H1 (cell line): Measurements from ENCODE around the gene OR56A4. TPM values are rescaled to one million over a fixed set of nuclear protein-coding genes. Genes with fewer than 3 reads are reported as not detected.

ENCODE experiments used
- CTCF ChIA-PET: fragments of 300-600 bp; sonication (Branson Sonifier 250); formaldehyde crosslinking; loops from one replicate; lab custom pipeline; 2021; ENCODE audit not compliant: partially characterized antibody; lab: Charles Lee
- POLR2A ChIA-PET: fragments of 300-600 bp; sonication (Branson Sonifier 250); formaldehyde crosslinking; loops from one replicate; lab custom pipeline; 2021; ENCODE audit warnings: inconsistent platforms; ENCODE audit not compliant: partially characterized antibody; lab: Charles Lee
- DNase-seq, 2 experiments: peaks; one replicate each; pipeline versions ENCODE4 v3.0.0 to v3.0.0-alpha.2; 2010 to 2022; ENCODE audit warnings: low spot score in 2 of 2, low read depth in 1 of 2, mixed read lengths in 1 of 2
- FAIRE-seq: peaks from 2 replicates; lab custom pipeline; 2011; peaks lifted over from hg19 to GRCh38; lab: Jason Lieb, UNC
- H2AFZ ChIP-seq: 2 replicates; pipeline ENCODE4 v1.8.1; 2012; ENCODE audit warnings: low read length, inconsistent platforms
- H2AK5ac ChIP-seq: 2 replicates; pipeline ENCODE4 v1.6.1; 2013; ENCODE audit warnings: low read depth, low read length
- H2BK120ac ChIP-seq: replicated peaks from 2 replicates; pipeline ENCODE3; 2013; ENCODE audit warnings: low read depth, low read length, inconsistent platforms
- H2BK12ac ChIP-seq: 2 replicates; pipeline ENCODE4 v1.6.1; 2013; ENCODE audit warnings: low read depth, low read length
- H2BK15ac ChIP-seq: 2 replicates; pipeline ENCODE4 v1.6.1; 2013; ENCODE audit warnings: low read length
- H2BK20ac ChIP-seq: 2 replicates; pipeline ENCODE4 v1.6.1; 2013; ENCODE audit warnings: low read length
- H2BK5ac ChIP-seq: 2 replicates; pipeline ENCODE4 v1.6.1; 2013; ENCODE audit warnings: low read depth, low read length
- H3K14ac ChIP-seq: 2 replicates; pipeline ENCODE4 v1.6.1; 2013; ENCODE audit warnings: inconsistent platforms; ENCODE audit not compliant: insufficient read length
- H3K18ac ChIP-seq: 2 replicates; pipeline ENCODE4 v1.6.1; 2013; ENCODE audit warnings: low read length; ENCODE audit errors: extremely low read depth
- H3K23ac ChIP-seq: 2 replicates; pipeline ENCODE4 v1.6.1; 2013; ENCODE audit warnings: inconsistent platforms; ENCODE audit not compliant: insufficient read length
- H3K23me2 ChIP-seq: 2 replicates; pipeline ENCODE4 v1.6.1; 2013; ENCODE audit warnings: low read depth, low read length
- H3K27ac ChIP-seq: 2 replicates; pipeline ENCODE4 v1.6.1; 2011; ENCODE audit warnings: low read depth, low read length, inconsistent platforms
- H3K27me3 ChIP-seq, 4 experiments: replicated peaks in 1 of 4; 1 replicate in 1 of 4; 2 replicates in 3 of 4; pipeline versions ENCODE4 v1.6.1 to v1.8.1; 2011 to 2013; ENCODE audit warnings: low read length in 3 of 4, mild to moderate bottlenecking in 3 of 4, inconsistent platforms in 2 of 4, mixed read lengths in 2 of 4, moderate library complexity in 1 of 4; ENCODE audit not compliant: control insufficient read depth in 3 of 4, insufficient read depth in 3 of 4; ENCODE audit errors: extremely low read depth in 1 of 4
- H3K36me3 ChIP-seq, 4 experiments: 2 replicates each; pipeline versions ENCODE4 v1.6.1 to v1.8.1; 2011 to 2013; ENCODE audit warnings: mild to moderate bottlenecking in 4 of 4, low read length in 3 of 4, moderate library complexity in 2 of 4, control low read depth in 1 of 4, inconsistent platforms in 1 of 4; ENCODE audit not compliant: insufficient read depth in 4 of 4, control insufficient read depth in 2 of 4
- H3K4ac ChIP-seq: replicated peaks from 2 replicates; pipeline ENCODE3; 2013; ENCODE audit warnings: low read length, low read depth, mixed read lengths, inconsistent platforms; ENCODE audit not compliant: insufficient read length
- H3K4me1 ChIP-seq, 4 experiments: replicated peaks in 1 of 4; 1 replicate in 1 of 4; 2 replicates in 3 of 4; pipeline versions ENCODE4 v1.6.1 to v1.8.1; 2011 to 2013; ENCODE audit warnings: low read length in 3 of 4, inconsistent platforms in 2 of 4, mixed read lengths in 1 of 4; ENCODE audit not compliant: insufficient read depth in 4 of 4, control insufficient read depth in 3 of 4
- H3K4me2 ChIP-seq, 2 experiments: 2 replicates each; pipeline versions ENCODE4 v1.6.1 to v1.8.1; 2011 to 2013; ENCODE audit warnings: low read depth in 2 of 2, low read length in 2 of 2, control low read depth in 1 of 2, inconsistent platforms in 1 of 2, mild to moderate bottlenecking in 1 of 2; ENCODE audit not compliant: insufficient read depth in 1 of 2
- H3K4me3 ChIP-seq, 4 experiments: fragments of 200-600, 300-600 bp in 1 of 4; sonication (generic), shearing (Covaris generic), sonication (Bioruptor Twin) in 1 of 4; 2 replicates each; pipeline versions ENCODE4 v1.5.1 to v1.8.1; 2011 to 2016; ENCODE audit warnings: low read length in 4 of 4, low read depth in 3 of 4, control low read depth in 2 of 4, inconsistent platforms in 2 of 4, mild to moderate bottlenecking in 2 of 4, mixed read lengths in 1 of 4, moderate library complexity in 1 of 4; ENCODE audit not compliant: insufficient read depth in 2 of 4; ENCODE audit errors: extremely low read depth in 1 of 4
- H3K56ac ChIP-seq: replicated peaks from 2 replicates; pipeline ENCODE3; 2013; ENCODE audit warnings: low read depth, mild to moderate bottlenecking, mixed read lengths, low read length, inconsistent platforms; ENCODE audit not compliant: insufficient read length
- H3K79me1 ChIP-seq: 2 replicates; pipeline ENCODE4 v1.6.1; 2013; ENCODE audit warnings: low read depth, low read length, control low read depth
- H3K79me2 ChIP-seq, 2 experiments: 2 replicates each; pipeline versions ENCODE4 v1.6.1 to v1.8.1; 2012 to 2013; ENCODE audit warnings: low read length in 2 of 2, mild to moderate bottlenecking in 2 of 2, inconsistent platforms in 1 of 2; ENCODE audit not compliant: insufficient read depth in 2 of 2, control insufficient read depth in 1 of 2
- H3K9ac ChIP-seq, 4 experiments: replicated peaks in 1 of 4; 1 replicate in 1 of 4; 2 replicates in 3 of 4; pipeline versions ENCODE4 v1.6.1 to v1.8.1; 2011 to 2013; ENCODE audit warnings: low read depth in 3 of 4, low read length in 3 of 4, control low read depth in 2 of 4, mild to moderate bottlenecking in 2 of 4, moderate library complexity in 2 of 4, inconsistent platforms in 1 of 4; ENCODE audit errors: extremely low read depth in 1 of 4
- H3K9me3 ChIP-seq, 2 experiments: 2 replicates each; pipeline versions ENCODE4 v1.6.1 to v1.8.1; 2012 to 2013; ENCODE audit warnings: mild to moderate bottlenecking in 2 of 2, moderate library complexity in 2 of 2, control low read depth in 1 of 2, inconsistent platforms in 1 of 2, low read depth in 1 of 2, low read length in 1 of 2, mixed read lengths in 1 of 2; ENCODE audit not compliant: insufficient read depth in 2 of 2
- H4K20me1 ChIP-seq, 2 experiments: replicated peaks in 1 of 2; 2 replicates each; pipeline versions ENCODE3 to v1.8.1; 2011 to 2013; ENCODE audit warnings: inconsistent platforms in 2 of 2, low read length in 2 of 2, mild to moderate bottlenecking in 1 of 2; ENCODE audit not compliant: insufficient read depth in 2 of 2, control insufficient read depth in 1 of 2
- H4K5ac ChIP-seq: 2 replicates; pipeline ENCODE4 v1.6.1; 2013; ENCODE audit warnings: low read length, low read depth, mixed read lengths, inconsistent platforms; ENCODE audit not compliant: insufficient read length
- H4K8ac ChIP-seq: 2 replicates; pipeline ENCODE4 v1.8.0; 2013; ENCODE audit warnings: mild to moderate bottlenecking, moderate library complexity, low read length, inconsistent platforms; ENCODE audit not compliant: insufficient read depth; ENCODE audit errors: extremely low read depth
- H4K91ac ChIP-seq: replicated peaks from 2 replicates; pipeline ENCODE3; 2013; ENCODE audit warnings: low read length, mixed read lengths, inconsistent platforms; ENCODE audit not compliant: insufficient read length
- BCL11A ChIP-seq, 2 experiments: IDR thresholded peaks; one replicate each; pipeline ENCODE4 v1.6.1; 2011; ENCODE audit warnings: low read depth in 2 of 2, low read length in 2 of 2, mild to moderate bottlenecking in 2 of 2
- GABPA ChIP-seq: IDR thresholded peaks from 2 replicates; pipeline ENCODE4 v1.6.1; 2011; ENCODE audit warnings: mild to moderate bottlenecking, low read length, moderate library complexity, borderline replicate concordance; ENCODE audit not compliant: insufficient read depth
- JUN ChIP-seq: IDR thresholded peaks from 2 replicates; pipeline ENCODE4 v1.6.1; 2011; ENCODE audit warnings: low read depth, mild to moderate bottlenecking, improper control_type of control experiment, low read length
- JUND ChIP-seq: IDR thresholded peaks from 2 replicates; pipeline ENCODE4 v1.6.1; 2011; ENCODE audit warnings: mild to moderate bottlenecking, improper control_type of control experiment, low read length
- KDM4A ChIP-seq: IDR thresholded peaks from one replicate; pipeline ENCODE4 v1.7.1; 2012; ENCODE audit warnings: low read depth, mild to moderate bottlenecking, moderate library complexity, low read length, inconsistent platforms; ENCODE audit not compliant: severe bottlenecking
- NANOG ChIP-seq: IDR thresholded peaks from 2 replicates; pipeline ENCODE4 v1.6.1; 2011; ENCODE audit warnings: low read length, low read depth, mild to moderate bottlenecking, inconsistent platforms; ENCODE audit not compliant: insufficient read depth, poor library complexity, severe bottlenecking
- POU5F1 ChIP-seq: IDR thresholded peaks from 2 replicates; pipeline ENCODE4 v1.6.1; 2011; ENCODE audit warnings: low read depth, mild to moderate bottlenecking, low read length, moderate library complexity
- RXRA ChIP-seq: IDR thresholded peaks from 2 replicates; pipeline ENCODE4 v1.6.1; 2011; ENCODE audit warnings: low read depth, mild to moderate bottlenecking, low read length, moderate library complexity; ENCODE audit not compliant: insufficient read depth
- SAP30 ChIP-seq: fragments of 300-600 bp; sonication (generic); IDR thresholded peaks from 2 replicates; pipeline ENCODE4 v1.7.1; 2012; ENCODE audit warnings: low read length, moderate library complexity, mild to moderate bottlenecking, inconsistent platforms; ENCODE audit not compliant: insufficient read depth, insufficient replicate concordance
- SIX5 ChIP-seq: IDR thresholded peaks from 2 replicates; pipeline ENCODE4 v1.6.1; 2011; ENCODE audit warnings: mild to moderate bottlenecking, low read depth, low read length
- SP4 ChIP-seq: IDR thresholded peaks from 2 replicates; pipeline ENCODE4 v1.6.1; 2012; ENCODE audit warnings: low read length, inconsistent platforms
- SRF ChIP-seq: IDR thresholded peaks from 2 replicates; pipeline ENCODE4 v1.6.1; 2011; ENCODE audit warnings: mild to moderate bottlenecking, low read depth, low read length, moderate library complexity
- WGBS, 2 experiments: shearing (Covaris generic) in 1 of 2; methylation state at CpG; one replicate each; pipeline versions ENCODE4 v1.1.6 to v1.1.7; 2013 to 2015; ENCODE audit warnings: low lambda C conversion rate in 2 of 2, mixed read lengths in 2 of 2, inconsistent platforms in 1 of 2, low coverage in 1 of 2, missing lambda C conversion rate in 1 of 2; ENCODE audit not compliant: insufficient replicate concordance in 2 of 2, insufficient coverage in 1 of 2, insufficient read length in 1 of 2; ENCODE audit errors: extremely low coverage in 1 of 2, missing lambda C conversion rate in 1 of 2; 5-methylcytosine and 5-hydroxymethylcytosine counted together
- polyA plus RNA-seq, 7 experiments: library from polyadenylated mRNA; depleted of rRNA in 3 of 7; stranded (reverse) in 5 of 7; unstranded in 2 of 7; fragments of >200 nt in 5 of 7; fragments of 200-250 nt in 2 of 7; gene quantifications; 1 replicate in 5 of 7; 2 replicates in 1 of 7; 4 replicates in 1 of 7; pipeline versions ENCODE4 v1.2.1 to v1.2.3, GENCODE V29; 2011 to 2013; ENCODE audit warnings: missing spikeins in 2 of 7, mixed read lengths in 2 of 7
- total RNA-seq: library from RNA; stranded (reverse); fragmentation: NEBNext Ultra II Directional; extraction: Animal tissue kit (Norgen Biotek cat#: 25700); gene quantifications from 2 replicates; pipeline ENCODE4 v1.2.1, GENCODE V29; 2021
- TF ChIP-seq, protein P1 (sequence below): IDR thresholded peaks from 2 replicates; pipeline ENCODE4 v1.6.1; 2011; ENCODE audit warnings: low read length, improper control_type of control experiment

OR56A4 gene
- total and polyA plus RNA-seq, 2 of the 8 experiments (the other 6 are each of a cell fraction or from before 2014, with no cell fraction given): 0.15 TPM; not detected in 1

DNA sequence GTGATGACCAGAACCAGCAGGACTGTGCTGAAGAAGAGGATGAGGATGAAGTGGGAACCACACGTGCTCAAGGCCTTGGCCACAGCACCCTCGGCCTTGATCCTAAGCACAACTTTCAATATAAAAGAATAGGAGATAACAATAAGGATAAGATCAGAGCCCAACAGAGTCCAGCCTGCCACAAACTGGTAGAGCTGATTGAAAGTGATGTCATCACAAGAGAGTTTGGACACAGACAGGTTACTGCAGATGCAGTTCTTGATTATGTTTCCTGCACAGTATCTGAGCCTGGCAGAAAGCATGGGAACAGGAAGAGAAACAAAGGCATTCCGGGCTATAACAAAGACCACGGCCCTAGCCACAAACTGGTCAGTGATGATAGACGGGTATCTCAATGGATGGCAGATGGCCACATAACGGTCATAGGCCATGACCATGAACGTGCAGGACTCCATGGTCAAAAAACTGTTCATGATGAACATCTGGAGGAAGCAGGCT is 4.5 kb downstream of the OR56A4 start:
- CTCF ChIA-PET: interaction anchor here (2.0 to 2.7 kb wide), 2 partner anchors 351 to 361 kb away, joined by 4 to 8 read pairs; no protein-coding TSS in a partner anchor
- H2BK20ac ChIP-seq: no peak overlapping the region
- H3K18ac ChIP-seq: no peak overlapping the region
- no peak overlapping the region for H3K4me3 ChIP-seq
- no peak overlapping the region for H2BK120ac ChIP-seq
- no peak overlapping the region for H4K8ac ChIP-seq
- H3K27me3 ChIP-seq: no peaks in the 10 kb centered on the region
- DNase-seq (no peak), FAIRE-seq (no peak)
- POLR2A ChIA-PET: no interaction called here
- H3K9ac ChIP-seq: no peak overlapping the region
- no peak overlapping the region for H3K4ac ChIP-seq
- H4K5ac ChIP-seq: no peak overlapping the region
- no peak overlapping the region for H3K23ac ChIP-seq
- H2AK5ac ChIP-seq: no peak overlapping the region
- TF ChIP-seq SIX5 (no peak), BCL11A (IDR thresholded peaks at IDR 0.05; ENCODE audit: low read depth in 2 of 2, low read length in 2 of 2) (no peak), SRF (no peak), KDM4A (no peak), RXRA (no peak), GABPA (no peak), JUND (no peak), NANOG (no peak), POU5F1 (no peak), SAP30 (no peak), JUN (no peak), SP4 (no peak)
- TF ChIP-seq, protein P1, sequence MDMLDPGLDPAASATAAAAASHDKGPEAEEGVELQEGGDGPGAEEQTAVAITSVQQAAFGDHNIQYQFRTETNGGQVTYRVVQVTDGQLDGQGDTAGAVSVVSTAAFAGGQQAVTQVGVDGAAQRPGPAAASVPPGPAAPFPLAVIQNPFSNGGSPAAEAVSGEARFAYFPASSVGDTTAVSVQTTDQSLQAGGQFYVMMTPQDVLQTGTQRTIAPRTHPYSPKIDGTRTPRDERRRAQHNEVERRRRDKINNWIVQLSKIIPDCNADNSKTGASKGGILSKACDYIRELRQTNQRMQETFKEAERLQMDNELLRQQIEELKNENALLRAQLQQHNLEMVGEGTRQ: no peak
- H2AFZ ChIP-seq: no peak overlapping the region
- H3K36me3 ChIP-seq: no peaks in the 10 kb centered on the region
- no peak overlapping the region for H3K14ac ChIP-seq
- H2BK5ac ChIP-seq: no peak overlapping the region
- H3K79me1 ChIP-seq: no peaks in the 10 kb centered on the region
- H3K79me2 ChIP-seq: no peaks in the 10 kb centered on the region
- H2BK15ac ChIP-seq: no peak overlapping the region
- no peaks in the 10 kb centered on the region for H3K4me1 ChIP-seq
- H3K56ac ChIP-seq: no peak overlapping the region
- H3K27ac ChIP-seq: no peak overlapping the region
- no peak overlapping the region for H4K91ac ChIP-seq
- 93% methylated on average over 7 of the region's 7 CpGs; no CpG with 5 or more reads in 1 of the 2 experiments for WGBS, 2 experiments
- H3K9me3 ChIP-seq: no peaks in the 10 kb centered on the region
- no peak overlapping the region for H2BK12ac ChIP-seq
- no peaks in the 10 kb centered on the region for H3K23me2 ChIP-seq
- no peaks in the 10 kb centered on the region for H4K20me1 ChIP-seq
- no peak overlapping the region for H3K4me2 ChIP-seq
